Neural cell (in vitro differentiated cells): ENCODE measurements around the gene FAM210A. TPM values are rescaled to one million over a fixed set of nuclear protein-coding genes. Genes with fewer than 3 reads are reported as not detected.

ENCODE experiments used
- H2AFZ ChIP-seq: fragments of 200-600, 300-800 bp; sonication (generic), shearing (Covaris generic); 2 replicates; pipeline ENCODE4 v1.6.0; 2014; ENCODE audit warnings: low read depth, mild to moderate bottlenecking, antibody characterized with exemption, low read length, moderate library complexity
- H3F3A ChIP-seq: fragments of 200-600 bp; shearing (Covaris generic); 2 replicates; pipeline ENCODE4 v1.6.1; 2016; ENCODE audit warnings: mild to moderate bottlenecking, moderate library complexity, mixed read lengths, antibody characterized with exemption, low read length; ENCODE audit not compliant: insufficient read depth, poor library complexity, severe bottlenecking
- H3K27ac ChIP-seq: fragments of 200-600, 300-800 bp; sonication (generic), shearing (Covaris generic); 2 replicates; pipeline ENCODE4 v1.5.1; 2014; ENCODE audit warnings: mild to moderate bottlenecking, low read length, moderate library complexity
- H3K27me3 ChIP-seq: fragments of 300-800, 200-600 bp; sonication (generic), shearing (Covaris generic); 2 replicates; pipeline ENCODE4 v1.6.0; 2014; ENCODE audit warnings: mild to moderate bottlenecking, low read depth, low read length, moderate library complexity; ENCODE audit not compliant: insufficient read depth
- H3K36me3 ChIP-seq: fragments of 300-800, 200-600 bp; sonication (generic), shearing (Covaris generic); 2 replicates; pipeline ENCODE4 v1.5.1; 2014; ENCODE audit warnings: mild to moderate bottlenecking, antibody characterized with exemption, low read length, moderate library complexity; ENCODE audit not compliant: insufficient read depth
- H3K4me2 ChIP-seq: fragments of 300-800, 200-600 bp; sonication (generic), shearing (Covaris generic); 2 replicates; pipeline ENCODE4 v1.6.0; 2014; ENCODE audit warnings: mild to moderate bottlenecking, low read length
- H3K4me3 ChIP-seq: fragments of 300-800, 200-600 bp; sonication (generic), shearing (Covaris generic); 2 replicates; pipeline ENCODE4 v1.5.1; 2014; ENCODE audit warnings: mild to moderate bottlenecking, low read length, moderate library complexity
- H3K79me2 ChIP-seq: fragments of 200-600 bp; shearing (Covaris generic); replicated peaks from 2 replicates; pipeline ENCODE4 v1.6.0; 2014; ENCODE audit warnings: mild to moderate bottlenecking, low read length, moderate library complexity; ENCODE audit not compliant: insufficient read depth
- H3K9ac ChIP-seq: fragments of 300-800, 200-600 bp; sonication (generic), shearing (Covaris generic); 2 replicates; pipeline ENCODE4 v1.6.1; 2016; ENCODE audit warnings: mild to moderate bottlenecking, low read length, mixed read lengths
- H3K9me2 ChIP-seq: fragments of 200-600 bp; shearing (Covaris generic); 2 replicates; pipeline ENCODE4 v1.6.1; 2016; ENCODE audit warnings: mild to moderate bottlenecking, low read length, mixed read lengths; ENCODE audit not compliant: insufficient read depth
- H3K9me3 ChIP-seq: fragments of 200-600, 300-800 bp; sonication (generic), shearing (Covaris generic); 2 replicates; pipeline ENCODE4 v1.6.1; 2016; ENCODE audit warnings: mild to moderate bottlenecking, mixed run types, low read length, moderate library complexity, mixed read lengths
- H4K20me1 ChIP-seq: fragments of 200-600 bp; shearing (Covaris generic); 2 replicates; pipeline ENCODE4 v1.6.1; 2016; ENCODE audit warnings: mild to moderate bottlenecking, mixed run types; ENCODE audit not compliant: insufficient read depth
- CTCF ChIP-seq: fragments of 450-650 bp; IDR thresholded peaks from 2 replicates; pipeline ENCODE4 v1.5.1; 2014; ENCODE audit warnings: antibody characterized with exemption, mild to moderate bottlenecking, moderate library complexity; ENCODE audit not compliant: poor library complexity, severe bottlenecking
- EP300 ChIP-seq: fragments of 450-650 bp; conservative IDR thresholded peaks from 2 replicates; pipeline ENCODE4 v1.6.1; 2014; ENCODE audit warnings: antibody characterized with exemption, mild to moderate bottlenecking, moderate library complexity; ENCODE audit not compliant: poor library complexity, severe bottlenecking
- EZH2 ChIP-seq: fragments of 200-600, 300-800 bp; shearing (Covaris generic), sonication (generic); IDR thresholded peaks from 2 replicates; pipeline ENCODE4 v1.6.1; 2014; ENCODE audit warnings: antibody characterized with exemption, low read length, borderline replicate concordance, mild to moderate bottlenecking; ENCODE audit not compliant: insufficient read depth, poor library complexity, severe bottlenecking
- MXI1 ChIP-seq: fragments of 450-650 bp; conservative IDR thresholded peaks from 2 replicates; pipeline ENCODE4 v1.6.1; 2014; ENCODE audit warnings: antibody characterized with exemption, mild to moderate bottlenecking; ENCODE audit not compliant: poor library complexity, severe bottlenecking
- POLR2AphosphoS5 ChIP-seq: IDR thresholded peaks from 2 replicates; pipeline ENCODE4 v1.6.1; 2012
- RAD21 ChIP-seq: fragments of 450-650 bp; conservative IDR thresholded peaks from 2 replicates; pipeline ENCODE4 v1.6.1; 2014; ENCODE audit warnings: antibody characterized with exemption, mild to moderate bottlenecking, moderate library complexity
- REST ChIP-seq: IDR thresholded peaks from 2 replicates; pipeline ENCODE4 v1.6.1; 2012; ENCODE audit warnings: borderline replicate concordance
- SMC3 ChIP-seq: fragments of 450-650 bp; conservative IDR thresholded peaks from 2 replicates; pipeline ENCODE4 v1.6.1; 2014; ENCODE audit warnings: antibody characterized with exemption, mild to moderate bottlenecking, moderate library complexity; ENCODE audit not compliant: poor library complexity
- TAF1 ChIP-seq: IDR thresholded peaks from 2 replicates; pipeline ENCODE4 v1.6.1; 2012; ENCODE audit warnings: low read depth
- polyA minus RNA-seq: library from RNA; depleted of rRNA, polyadenylated mRNA; stranded (reverse); fragments of >200 nt; gene quantifications from 2 replicates; pipeline ENCODE4 v1.2.3, GENCODE V29; 2014
- polyA plus RNA-seq: library from polyadenylated mRNA; depleted of rRNA; stranded (reverse); fragments of >200 nt; gene quantifications from 2 replicates; pipeline ENCODE4 v1.2.3, GENCODE V29; 2014

FAM210A gene
- polyA plus RNA-seq = 9.6 and 11.5 TPM in 2 replicates
- 33.1 and 36.0 TPM in 2 replicates for polyA minus RNA-seq

- Histone ChIP-seq H3K36me3 (no peaks in the 10 kb centered on the region), H4K20me1 (no peaks in the 10 kb centered on the region), H3K79me2 (peaks cover 50% of the 10 kb centered on the region), H3F3A (no peaks in the 10 kb centered on the region), H3K27ac (peak within 1 kb of the TSS; percentile 91), H3K4me3 (peak within 1 kb of the TSS; percentile 88), H3K27me3 (no peaks in the 10 kb centered on the region), H3K4me2 (peak within 1 kb of the TSS; percentile 90), H2AFZ (peak within 1 kb of the TSS; percentile 80), H3K9me2 (no peaks in the 10 kb centered on the region), H3K9me3 (no peaks in the 10 kb centered on the region), H3K9ac (peak within 1 kb of the TSS; percentile 87)
- no peak for TF ChIP-seq TAF1
- TF ChIP-seq RAD21 = peak; percentile 60
- peak; percentile 57 for TF ChIP-seq SMC3
- TF ChIP-seq MXI1 = peak; percentile 99
- peak; percentile 68 for TF ChIP-seq REST
- peak; percentile 62 for TF ChIP-seq CTCF
- no peak for TF ChIP-seq EZH2
- TF ChIP-seq EP300 = peak; percentile 84
- TF ChIP-seq POLR2AphosphoS5 = peak; percentile 95
Observed at GRCh38 chr18:13726232-13726971, at the start of gene FAM210A, which contains the start of gene RNMT. TSS of gene FAM210A (minus strand) at chr18:13726558. CDS start at chr18:13682077, 44,481 bp downstream. TSS of gene RNMT (plus strand) at chr18:13726673. CDS start at chr18:13731518, 4,845 bp downstream.

- no peak overlapping the region for H3K27ac ChIP-seq
- no peaks in the 10 kb centered on the region for H4K20me1 ChIP-seq
- no peak overlapping the region for H3K4me3 ChIP-seq
- H3K9ac ChIP-seq = no peak overlapping the region
- H2AFZ ChIP-seq = no peak overlapping the region
- H3K36me3 ChIP-seq = no peaks in the 10 kb centered on the region
- H3K9me2 ChIP-seq = no peaks in the 10 kb centered on the region
- TF ChIP-seq RAD21 = no peak
- no peak for TF ChIP-seq REST
- TF ChIP-seq MXI1 = no peak
- TF ChIP-seq CTCF = no peak
- TF ChIP-seq SMC3 = no peak
- no peak for TF ChIP-seq POLR2AphosphoS5
- TF ChIP-seq EZH2 = no peak
- no peak for TF ChIP-seq EP300
- TF ChIP-seq TAF1 = no peak
- no peaks in the 10 kb centered on the region for H3F3A ChIP-seq
- no peak overlapping the region for H3K4me2 ChIP-seq
- H3K79me2 ChIP-seq = no peaks in the 10 kb centered on the region
- H3K9me3 ChIP-seq = no peaks in the 10 kb centered on the region
- H3K27me3 ChIP-seq = no peaks in the 10 kb centered on the region
Observed at GRCh38 chr18:13775058-13775457, 48.7 kb upstream of the FAM210A start.
